Skeletal muscle cell (primary cell): ENCODE measurements around the gene HCAR2.
A peak's percentile ranks its signal among the peaks of the same experiment; 100 is the strongest.
"Not testable (repeated sequence)": the region's sequence is repeated elsewhere in the genome, so short reads cannot be mapped to it uniquely, and the experiment has no call there.

Source experiments
- DNase-seq: peaks from one replicate; pipeline ENCODE4 v3.0.0-alpha.2; 2010; ENCODE audit warnings: low read depth
- H3K4me3 ChIP-seq: 2 replicates; pipeline ENCODE4 v1.5.1; 2011; ENCODE audit warnings: low read depth, mild to moderate bottlenecking, control low read depth, low read length, moderate library complexity

HCAR2 gene

GRCh38 chr12:122722387-122722786, 19.2 kb upstream of the HCAR2 start:
- no peak for DNase-seq
- no peak overlapping the region for H3K4me3 ChIP-seq

- H3K4me3 ChIP-seq = no peak overlapping the region
- no peak for DNase-seq
Measured at GRCh38 chr12:122721057-122721545, 17.9 kb upstream of the HCAR2 start.

GRCh38 chr12:122716658-122717057, 13.5 kb upstream of the HCAR2 start, which contains the start of gene HCAR3:
HCAR3 (minus strand) TSS chr12:122716811; CDS start chr12:122716737, 74 bp downstream.
- not testable (repeated sequence) for DNase-seq, H3K4me3 ChIP-seq

DNA sequence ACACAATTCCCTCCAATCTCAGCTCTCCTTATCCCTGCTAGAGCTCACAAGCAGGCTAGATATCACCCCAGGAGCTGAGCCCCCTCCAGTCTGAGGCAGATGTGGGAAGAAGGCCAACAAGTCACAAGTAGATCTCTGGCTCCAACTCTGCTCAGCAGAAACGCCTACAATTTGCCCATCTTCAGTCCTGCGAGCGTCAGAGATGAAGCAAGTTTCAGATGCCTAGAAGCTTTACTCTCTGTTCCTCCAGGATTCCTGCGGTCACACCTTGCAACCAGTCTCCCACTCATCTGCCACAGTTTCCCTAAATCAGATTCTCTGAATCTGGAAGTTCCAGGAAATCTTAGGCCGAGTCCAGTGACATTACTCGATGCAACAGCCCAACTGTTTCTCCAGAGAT, 12.1 kb upstream of the HCAR2 start:
- not testable (repeated sequence) for H3K4me3 ChIP-seq

DNA sequence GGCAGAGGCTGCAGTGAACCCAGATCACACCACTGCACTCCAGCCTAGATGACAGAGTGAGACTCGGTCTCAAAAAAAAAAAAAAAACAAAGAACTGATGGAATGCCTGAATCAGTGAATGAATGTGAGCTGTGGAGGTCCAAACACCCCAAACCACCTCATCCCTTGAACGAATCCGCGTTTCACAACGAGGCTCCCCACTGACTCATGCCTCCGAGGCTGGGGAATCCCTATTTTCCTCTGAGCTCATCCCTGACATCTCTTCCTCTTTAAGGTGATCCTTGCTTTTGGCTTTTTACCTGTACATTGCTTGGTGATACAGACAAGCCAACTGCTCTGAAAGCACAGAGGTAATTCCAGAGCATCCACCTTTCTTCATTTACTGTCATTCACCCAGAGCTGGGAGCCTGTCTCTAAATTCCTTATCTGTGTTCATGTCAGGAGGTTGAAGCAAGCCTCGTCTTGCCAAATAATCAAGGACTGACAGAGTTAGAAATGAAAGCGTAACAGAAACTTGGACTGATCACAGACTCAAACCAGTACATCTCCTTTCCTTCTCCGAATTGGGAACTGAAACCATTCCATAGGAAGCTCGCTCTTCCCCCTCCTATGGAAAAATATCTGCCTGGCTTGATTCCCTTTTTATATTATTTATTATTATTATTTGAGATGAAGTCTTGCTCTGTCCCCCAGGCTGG, 10.5 kb upstream of the HCAR2 start:
- not testable (repeated sequence) for H3K4me3 ChIP-seq, DNase-seq

More for the DNA sequence above, 12.1 kb upstream of the HCAR2 start:
- DNase-seq = peak; percentile 8

DNA sequence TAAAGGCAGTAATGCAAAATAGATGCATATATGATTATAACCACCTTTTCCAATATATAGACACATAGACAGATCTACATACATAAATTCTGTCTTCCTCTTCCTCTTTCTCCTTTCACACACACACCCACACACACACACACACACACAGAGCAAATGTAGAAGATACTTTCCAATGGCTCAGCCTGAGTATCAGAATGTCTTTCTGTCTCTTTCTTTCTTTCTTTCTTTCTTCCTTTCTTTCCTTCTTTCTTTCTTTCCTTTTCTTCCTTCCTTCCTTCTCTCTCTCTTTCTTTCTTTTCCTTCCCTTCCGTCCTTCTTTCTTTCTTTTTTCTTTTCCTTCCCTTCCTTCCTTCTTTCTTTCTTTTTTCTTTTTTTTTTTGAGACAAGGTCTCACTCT, 8.1 kb upstream of the HCAR2 start:
- DNase-seq, H3K4me3 ChIP-seq: not testable (repeated sequence)

GRCh38 chr12:122710341-122710740, 7.2 kb upstream of the HCAR2 start:
- not testable (repeated sequence) for DNase-seq, H3K4me3 ChIP-seq

GRCh38 chr12:122709287-122709686, 6.1 kb upstream of the HCAR2 start:
- not testable (repeated sequence) for DNase-seq, H3K4me3 ChIP-seq

DNA sequence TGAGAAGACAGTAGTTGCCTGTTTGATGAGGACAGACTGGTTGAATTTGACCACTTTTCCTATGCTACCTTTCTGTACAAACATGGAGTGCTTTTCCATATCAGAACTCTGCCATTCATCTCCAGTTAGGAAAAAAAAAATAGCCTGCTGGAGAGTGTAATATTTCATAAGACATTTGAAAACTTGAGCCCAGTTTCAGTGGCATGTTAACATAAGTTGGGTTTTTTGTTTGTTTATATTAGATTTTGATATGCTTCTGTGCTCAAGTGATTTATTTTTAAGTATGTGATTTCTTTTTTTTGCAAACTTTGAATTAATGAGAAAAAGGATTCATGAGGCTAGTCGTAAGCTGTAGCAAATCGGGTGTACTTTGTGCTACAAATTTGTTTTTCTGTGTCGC, 684 bp upstream of the HCAR2 start:
- DNase-seq, H3K4me3 ChIP-seq: not testable (repeated sequence)

GRCh38 chr12:122701481-122701880, 1.7 kb downstream of the HCAR2 start:
- not testable (repeated sequence) for H3K4me3 ChIP-seq, DNase-seq

- not testable (repeated sequence) for H3K4me3 ChIP-seq, DNase-seq
Measured at GRCh38 chr12:122700038-122700710, 3.0 kb downstream of the HCAR2 start.

- not testable (repeated sequence) for H3K4me3 ChIP-seq, DNase-seq
Measured at GRCh38 chr12:122696922-122697321, 6.2 kb downstream of the HCAR2 start.

DNA sequence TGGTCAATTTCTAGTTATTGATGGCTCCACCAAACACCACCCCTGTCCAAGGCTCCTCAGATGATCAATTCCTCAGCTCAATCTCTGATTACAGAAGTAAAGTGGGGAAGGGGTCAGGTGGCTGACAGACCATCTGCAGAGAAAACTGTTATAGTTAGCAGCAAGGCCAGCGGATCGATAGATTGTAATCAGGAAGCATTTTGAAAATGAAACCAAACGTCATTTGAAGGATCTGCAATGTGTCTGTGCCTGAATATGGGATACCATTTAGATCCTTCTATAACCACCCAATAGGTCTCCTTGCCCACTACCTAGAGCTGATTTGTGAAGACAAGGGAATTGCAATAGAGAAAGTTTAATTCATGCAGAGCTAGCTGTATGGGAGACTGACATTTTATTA, 11.6 kb downstream of the HCAR2 start:
- no peak for DNase-seq
- no peak overlapping the region for H3K4me3 ChIP-seq

- H3K4me3 ChIP-seq = no peak overlapping the region
- no peak for DNase-seq
Measured at GRCh38 chr12:122688291-122688690, 14.9 kb downstream of the HCAR2 start.

DNA sequence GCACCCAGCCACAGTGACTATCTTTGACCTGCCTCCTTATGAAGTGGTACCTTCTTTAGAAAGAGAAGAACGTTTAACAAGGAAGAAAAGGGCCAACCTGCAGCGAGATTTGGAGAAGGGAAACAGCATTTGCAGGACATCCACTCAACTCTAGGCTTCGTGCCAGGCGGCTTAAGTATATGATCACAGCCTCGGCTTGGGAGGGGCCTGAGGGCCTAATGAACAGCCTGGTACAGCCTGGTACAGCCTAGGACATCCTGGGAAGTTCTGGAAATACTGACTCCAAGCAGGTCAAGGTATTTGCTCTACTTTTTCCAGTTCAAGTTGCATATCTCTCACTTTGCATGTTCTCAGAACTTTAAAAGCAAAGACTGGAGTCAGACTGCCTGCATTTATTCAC, 16.1 kb downstream of the HCAR2 start:
- no peak for DNase-seq
- no peak overlapping the region for H3K4me3 ChIP-seq

DNA sequence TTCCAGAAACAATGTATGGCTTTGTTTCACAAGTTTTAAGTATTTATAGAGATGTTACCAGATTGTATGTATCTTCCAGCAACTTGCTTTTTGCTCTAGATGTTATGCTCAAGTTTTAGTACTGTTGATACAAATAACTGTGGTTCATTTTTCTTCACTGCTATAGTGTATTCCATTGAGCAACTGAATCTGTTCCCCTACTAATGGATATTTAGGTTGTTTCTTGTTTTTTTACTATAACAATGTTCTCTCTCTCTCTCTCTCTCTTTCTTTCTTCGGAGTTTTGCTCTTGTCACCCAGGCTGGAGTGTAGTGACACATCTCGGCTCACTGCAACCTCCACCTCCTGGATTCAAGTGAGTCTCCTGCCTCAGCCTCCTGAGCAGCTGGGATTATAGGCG, 16.6 kb downstream of the HCAR2 start:
- DNase-seq = no peak
- no peak overlapping the region for H3K4me3 ChIP-seq

- H3K4me3 ChIP-seq = no peak overlapping the region
- DNase-seq = no peak
Measured at GRCh38 chr12:122684297-122684813, 18.8 kb downstream of the HCAR2 start.

DNA sequence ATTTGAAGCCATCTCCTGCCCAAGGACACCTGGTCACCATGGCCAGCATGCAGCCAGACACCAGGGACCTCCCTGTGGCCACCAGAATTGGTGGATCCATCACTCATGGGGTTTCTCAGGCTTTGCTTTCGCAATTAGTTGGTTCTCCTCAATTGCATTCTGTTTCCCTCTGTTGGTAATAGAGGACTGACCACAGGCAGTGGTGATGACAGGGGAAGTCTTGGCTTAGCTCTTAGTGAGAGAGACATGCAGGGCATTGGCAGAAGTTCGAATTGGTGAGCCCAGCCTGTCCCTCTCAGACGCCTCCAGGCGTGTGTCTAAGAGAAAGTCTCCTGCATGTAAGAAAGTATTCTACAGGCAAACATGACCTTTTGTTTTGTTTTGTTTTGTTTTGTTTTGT, 21.3 kb downstream of the HCAR2 start:
- H3K4me3 ChIP-seq = no peak overlapping the region
- DNase-seq = peak; percentile 60

- DNase-seq, H3K4me3 ChIP-seq: not testable (repeated sequence)
Measured at GRCh38 chr12:122680989-122681388, 22.2 kb downstream of the HCAR2 start.

- not testable (repeated sequence) for H3K4me3 ChIP-seq
Measured at GRCh38 chr12:122676781-122677180, 26.4 kb downstream of the HCAR2 start.

More at GRCh38 chr12:122676781-122677180, 26.4 kb downstream of the HCAR2 start:
- not testable (repeated sequence) for DNase-seq
